Panc1 (cell line): ENCODE data around the gene GALNT18. TPM values are rescaled to one million over a fixed set of nuclear protein-coding genes. Genes with fewer than 3 reads are reported as not detected.

Experiments
- ATAC-seq: fragments of 200-7000 bp; cut with Tn5 transposase; 2 replicates; pipeline ENCODE4 v1.9.1; 2020; ENCODE audit warnings: mild to moderate bottlenecking, moderate library complexity
- BruUV-seq: library from RNA; stranded (reverse); fragments of 400-500 nt; replicated peaks from 2 replicates; lab custom pipeline; 2021; lab: Mats Ljungman, UMichigan
- CTCF ChIA-PET: fragments of 300-600 bp; sonication (Branson Sonifier 250); formaldehyde crosslinking; loops from one replicate; lab custom pipeline; 2022; ENCODE audit warnings: antibody characterized with exemption; lab: Charles Lee
- POLR2A ChIA-PET: fragments of 300-600 bp; sonication (Branson Sonifier 250); formaldehyde crosslinking; loops from one replicate; lab custom pipeline; 2022; ENCODE audit warnings: antibody characterized with exemption; lab: Charles Lee
- DNase-seq: peaks from one replicate; pipeline ENCODE4 v3.0.0-alpha.2; 2010; ENCODE audit warnings: low read depth, low spot score
- H3K27ac ChIP-seq: 2 replicates; pipeline ENCODE4 v1.5.1; 2011; ENCODE audit warnings: mild to moderate bottlenecking, low read length, inconsistent platforms
- H3K27me3 ChIP-seq: fragments of 200-500 bp; sonication (Bioruptor generic); 2 replicates; pipeline ENCODE4 v1.6.0; 2014; ENCODE audit warnings: low read length, inconsistent platforms; ENCODE audit not compliant: control insufficient read depth, insufficient read depth
- H3K36me3 ChIP-seq: fragments of 200-500 bp; sonication (Bioruptor generic); 2 replicates; pipeline ENCODE4 v1.5.1; 2014; ENCODE audit warnings: inconsistent platforms, mild to moderate bottlenecking, low read length, moderate library complexity; ENCODE audit not compliant: control insufficient read depth, insufficient read depth
- H3K4me1 ChIP-seq: 2 replicates; pipeline ENCODE4 v1.5.1; 2011; ENCODE audit warnings: inconsistent platforms, mild to moderate bottlenecking, low read length, moderate library complexity; ENCODE audit not compliant: control insufficient read depth, insufficient read depth
- H3K4me3 ChIP-seq, 2 experiments: 2 replicates each; pipeline ENCODE4 v1.5.1; 2011 to 2012; ENCODE audit warnings: low read depth in 2 of 2, low read length in 2 of 2, mild to moderate bottlenecking in 2 of 2, inconsistent platforms in 1 of 2, moderate library complexity in 1 of 2
- H3K9me3 ChIP-seq: fragments of 200-500 bp; sonication (Bioruptor generic); 2 replicates; pipeline ENCODE4 v1.5.1; 2014; ENCODE audit warnings: low read depth, mild to moderate bottlenecking, inconsistent platforms, low read length, moderate library complexity; ENCODE audit not compliant: control insufficient read depth, insufficient read depth
- CTCF ChIP-seq: fragments of 450-650 bp; IDR thresholded peaks from 2 replicates; pipeline ENCODE4 v1.5.1; 2017; ENCODE audit warnings: mild to moderate bottlenecking
- POLR2AphosphoS5 ChIP-seq: IDR thresholded peaks from 2 replicates; pipeline ENCODE4 v1.6.1; 2012; ENCODE audit warnings: mild to moderate bottlenecking, low read depth, low read length, moderate library complexity
- REST ChIP-seq, 2 experiments: IDR thresholded peaks; 2 replicates each; pipeline ENCODE4 v1.6.1; 2011 to 2012; ENCODE audit warnings: low read depth in 2 of 2, control low read depth in 1 of 2, low read length in 1 of 2, mild to moderate bottlenecking in 1 of 2, moderate library complexity in 1 of 2; ENCODE audit not compliant: insufficient read depth in 1 of 2
- SIN3A ChIP-seq: IDR thresholded peaks from 2 replicates; pipeline ENCODE4 v1.6.1; 2012; ENCODE audit warnings: low read depth, mild to moderate bottlenecking, low read length, moderate library complexity, borderline replicate concordance; ENCODE audit not compliant: insufficient read depth
- TCF7L2 ChIP-seq: IDR thresholded peaks from 2 replicates; pipeline ENCODE4 v1.6.1; 2011; ENCODE audit warnings: mild to moderate bottlenecking, low read depth, low read length, inconsistent platforms
- in situ Hi-C: cut with HindIII; loops from 2 replicates; pipeline ENCODE4 v1.10.0; 2016; ENCODE audit warnings: low sequenced_read_pairs, low pct_unique_long_range_greater_than_20kb
- intact Hi-C: fragments of 100-400 bp; cut with micrococcal nuclease; formaldehyde crosslinking; loops from one replicate; pipeline ENCODE4 v1.10.0; 2022; ENCODE audit not compliant: unreplicated experiment
- total RNA-seq: library from RNA; stranded (reverse); gene quantifications from one replicate; pipeline ENCODE4 v1.2.1, GENCODE V29; 2021; ENCODE audit not compliant: unreplicated experiment

GALNT18 gene
- total RNA-seq, 1 experiment from 2014 or later, result 8.6 TPM

GRCh38 chr11:11338304-11338703, 283.5 kb downstream of the GALNT18 start:
- H3K27ac ChIP-seq, result no peak overlapping the region
- H3K36me3 ChIP-seq, result no peaks in the 10 kb centered on the region
- ChIA-PET CTCF (interaction anchor here (0.7 kb wide), 1 partner anchor 447 kb away, joined by 3 read pairs; no protein-coding TSS in a partner anchor), POLR2A (interaction anchor here (0.6 kb wide), 1 partner anchor 268 kb away, joined by 4 read pairs; no protein-coding TSS in a partner anchor)
- DNase-seq (no peak), ATAC-seq (no peak)
- 0 out of 2 replicates have a peak, but pooled peaks cover 2% of the 10 kb centered on the region for H3K27me3 ChIP-seq
- H3K9me3 ChIP-seq, result no peaks in the 10 kb centered on the region
- H3K4me1 ChIP-seq, result peaks cover 16% of the 10 kb centered on the region
- H3K4me3 ChIP-seq, result no peak overlapping the region
- no TSS peak for BruUV-seq
- no peak for TF ChIP-seq REST (IDR thresholded peaks at IDR 0.05; ENCODE audit: insufficient read depth in 1 of 2, low read depth in 2 of 2, low read length in 1 of 2)
- TF ChIP-seq SIN3A, result no peak
- no peak for TF ChIP-seq TCF7L2
- no peak for TF ChIP-seq CTCF
- TF ChIP-seq POLR2AphosphoS5, result no peak
- intact Hi-C loops (no loop called here), in situ Hi-C loops (no loop called here)

GRCh38 chr11:11336664-11337063, 285.1 kb downstream of the GALNT18 start:
- POLR2A ChIA-PET, result no interaction called here
- BruUV-seq, result no TSS peak

More at GRCh38 chr11:11336664-11337063, 285.1 kb downstream of the GALNT18 start:
- in situ Hi-C loops (no loop called here), intact Hi-C loops (no loop called here)
- Histone ChIP-seq H3K36me3 (no peaks in the 10 kb centered on the region), H3K4me3 (no peak overlapping the region), H3K27me3 (0 out of 2 replicates have a peak, but pooled peaks cover 2% of the 10 kb centered on the region), H3K27ac (peak overlapping the region; percentile 2; the same call in 1 of the 2 replicates), H3K9me3 (no peaks in the 10 kb centered on the region), H3K4me1 (peaks cover 16% of the 10 kb centered on the region)
- TF ChIP-seq REST (IDR thresholded peaks at IDR 0.05; ENCODE audit: insufficient read depth in 1 of 2, low read depth in 2 of 2, low read length in 1 of 2) (no peak), SIN3A (no peak), TCF7L2 (no peak), POLR2AphosphoS5 (no peak), CTCF (no peak)
- ATAC-seq (no peak), DNase-seq (no peak)
- CTCF ChIA-PET, result no interaction called here
